Activated naive CD4-positive, alpha-beta T cell treated with anti-CD3 and anti-CD28 coated beads, Interleukin-2, amount 10 ng/mL, durations not matched to agents 7 days and 5 days (primary cell): Measurements from ENCODE around the gene TLR10.
"Not testable (repeated sequence)": the region's sequence is repeated elsewhere in the genome, so short reads cannot be mapped to it uniquely, and the experiment has no call there.

Source experiments
- CTCF ChIA-PET: fragments of 350-600 bp; sonication (Branson Sonifier 250); formaldehyde crosslinking; loops from one replicate; lab custom pipeline; 2021; ENCODE audit warnings: antibody characterized with exemption; lab: Charles Lee
- DNase-seq: peaks from one replicate; pipeline ENCODE4 v3.0.0-alpha.2; 2020
- H3K27ac Mint-ChIP-seq: one replicate; pipeline ENCODE4 v1.8.0; 2021; ENCODE audit warnings: mild to moderate bottlenecking, moderate library complexity, mixed read lengths
- H3K27me3 Mint-ChIP-seq: one replicate; pipeline ENCODE4 v1.8.0; 2021; ENCODE audit warnings: mild to moderate bottlenecking, mixed read lengths
- H3K36me3 Mint-ChIP-seq: one replicate; pipeline ENCODE4 v1.8.0; 2021; ENCODE audit warnings: mixed read lengths
- H3K4me1 Mint-ChIP-seq: one replicate; pipeline ENCODE4 v1.8.0; 2021; ENCODE audit warnings: mixed read lengths
- H3K4me3 Mint-ChIP-seq: one replicate; pipeline ENCODE4 v1.8.0; 2021; ENCODE audit warnings: mild to moderate bottlenecking, moderate library complexity, mixed read lengths
- H3K9me3 Mint-ChIP-seq: one replicate; pipeline ENCODE4 v1.8.0; 2021; ENCODE audit warnings: mixed read lengths

TLR10 gene

DNA sequence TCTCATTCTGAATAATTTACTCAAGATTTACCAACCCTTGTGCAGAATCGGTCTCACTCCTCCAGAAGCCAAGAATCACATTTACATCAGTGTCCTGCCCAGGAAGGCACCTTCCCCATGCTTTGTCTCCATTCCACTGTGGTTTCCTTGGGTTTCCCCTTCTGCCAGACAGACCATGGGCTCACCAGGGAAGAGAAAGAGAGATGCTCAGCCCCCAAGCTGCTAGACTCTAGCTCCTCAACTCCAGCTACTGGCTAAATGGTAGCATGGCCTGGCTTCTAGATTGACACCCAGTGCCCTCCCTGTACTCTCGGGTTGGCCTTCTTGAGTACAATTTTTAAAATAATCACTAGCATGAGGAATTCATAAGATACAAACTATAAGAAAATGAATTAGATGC, 12.9 kb downstream of the TLR10 start:
- no peak overlapping the region for H3K4me3 Mint-ChIP-seq
- CTCF ChIA-PET: interaction anchor here (1.0 to 6.1 kb wide), 3 partner anchors 12 to 124 kb away, joined by 3 to 37 read pairs (median 7); partner anchors contain the start of gene TLR10
- no peak overlapping the region for H3K27ac Mint-ChIP-seq

DNA sequence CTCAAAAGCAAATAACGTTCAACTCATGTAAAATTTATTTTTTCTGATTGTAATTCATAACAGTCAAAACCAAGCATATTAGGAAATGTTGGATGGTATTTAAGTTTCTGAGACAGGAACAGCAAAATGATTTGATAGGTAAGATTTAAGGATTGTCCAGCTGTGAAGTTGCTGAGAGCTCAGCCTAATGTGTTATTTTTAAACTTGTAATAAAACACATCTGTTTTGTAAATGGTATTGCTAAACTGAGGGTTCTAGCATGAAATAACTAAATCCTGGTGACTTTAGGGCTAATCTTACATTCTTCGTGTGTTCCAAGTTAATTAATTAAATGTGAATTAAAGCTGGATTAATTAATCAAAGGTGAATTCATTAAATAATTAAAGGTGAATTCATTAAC, 13.3 kb downstream of the TLR10 start:
- H3K4me3 Mint-ChIP-seq: no peak overlapping the region
- CTCF ChIA-PET: interaction anchor here (1.0 to 6.1 kb wide), 3 partner anchors 12 to 124 kb away, joined by 3 to 37 read pairs (median 3); partner anchors contain the start of genes TLR1 and TLR10
- no peak for DNase-seq
- H3K9me3 Mint-ChIP-seq: peaks cover 20% of the 10 kb centered on the region
- no peak overlapping the region for H3K27ac Mint-ChIP-seq
- H3K36me3 Mint-ChIP-seq: peaks cover 5% of the 10 kb centered on the region
- H3K27me3 Mint-ChIP-seq: peaks cover 13% of the 10 kb centered on the region
- no peaks in the 10 kb centered on the region for H3K4me1 Mint-ChIP-seq

More for the DNA sequence above, 12.9 kb downstream of the TLR10 start:
- peaks cover 5% of the 10 kb centered on the region for H3K36me3 Mint-ChIP-seq
- H3K9me3 Mint-ChIP-seq: peaks cover 21% of the 10 kb centered on the region
- no peak for DNase-seq
- H3K4me1 Mint-ChIP-seq: no peaks in the 10 kb centered on the region
- peaks cover 13% of the 10 kb centered on the region for H3K27me3 Mint-ChIP-seq

DNA sequence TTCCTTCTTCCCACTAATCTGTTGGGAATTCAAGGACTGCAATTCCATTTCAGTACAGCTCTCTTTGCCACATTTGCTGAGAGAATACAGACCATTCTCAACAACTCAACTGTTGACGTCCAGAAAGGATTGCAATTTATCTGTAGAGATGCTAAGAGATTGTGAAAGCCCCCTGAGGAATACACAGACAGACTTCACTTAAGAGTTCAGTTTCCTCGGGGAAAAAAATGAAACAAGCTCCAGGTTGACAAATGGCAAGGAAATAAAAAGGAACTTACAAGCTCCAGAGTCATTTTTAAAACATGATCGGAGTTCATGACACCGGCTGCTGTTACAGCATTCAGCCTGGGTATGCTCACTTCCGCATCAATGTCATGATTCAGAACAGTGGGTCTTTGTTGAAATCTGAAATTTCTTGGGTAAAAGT, 13.8 kb downstream of the TLR10 start:
- Mint-ChIP-seq H3K4me1 (peaks cover 4% of the 10 kb centered on the region), H3K9me3 (peaks cover 21% of the 10 kb centered on the region), H3K27me3 (peaks cover 12% of the 10 kb centered on the region), H3K4me3 (no peak overlapping the region), H3K36me3 (peaks cover 5% of the 10 kb centered on the region), H3K27ac (no peak overlapping the region)
- CTCF ChIA-PET: interaction anchor here (1.2 to 6.1 kb wide), 2 partner anchors 13 to 35 kb away, joined by 3 to 37 read pairs; partner anchors contain the start of genes TLR1 and TLR10
- no peak for DNase-seq

DNA sequence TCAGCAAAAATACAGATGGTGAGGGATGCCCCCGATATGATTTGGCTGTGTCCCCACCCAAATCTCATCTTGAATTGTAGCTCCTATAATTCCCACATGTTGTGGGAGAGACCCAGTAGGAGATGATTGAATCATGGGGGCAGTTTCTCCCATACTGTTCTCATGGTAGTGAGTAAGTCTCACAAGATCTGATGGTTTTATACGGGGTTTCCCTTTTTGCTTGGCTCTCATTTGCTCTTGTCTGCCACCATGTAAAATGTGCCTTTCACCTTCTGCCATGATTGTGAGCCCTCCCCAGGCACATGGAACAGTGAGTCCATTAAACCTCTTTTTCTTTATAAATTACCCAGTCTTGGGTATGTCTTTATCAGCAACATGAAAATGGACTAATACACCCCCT, 15.8 kb downstream of the TLR10 start:
- H3K27ac Mint-ChIP-seq, H3K27me3 Mint-ChIP-seq, H3K4me3 Mint-ChIP-seq, DNase-seq: not testable (repeated sequence)
- CTCF ChIA-PET: interaction anchor here (9.5 kb wide), 1 partner anchor 36 kb away, joined by 91 read pairs; the partner anchor contains the start of gene TLR1
- H3K36me3 Mint-ChIP-seq: peaks cover 10% of the 10 kb centered on the region
- peaks cover 22% of the 10 kb centered on the region for H3K9me3 Mint-ChIP-seq
- peaks cover 15% of the 10 kb centered on the region for H3K4me1 Mint-ChIP-seq

DNA sequence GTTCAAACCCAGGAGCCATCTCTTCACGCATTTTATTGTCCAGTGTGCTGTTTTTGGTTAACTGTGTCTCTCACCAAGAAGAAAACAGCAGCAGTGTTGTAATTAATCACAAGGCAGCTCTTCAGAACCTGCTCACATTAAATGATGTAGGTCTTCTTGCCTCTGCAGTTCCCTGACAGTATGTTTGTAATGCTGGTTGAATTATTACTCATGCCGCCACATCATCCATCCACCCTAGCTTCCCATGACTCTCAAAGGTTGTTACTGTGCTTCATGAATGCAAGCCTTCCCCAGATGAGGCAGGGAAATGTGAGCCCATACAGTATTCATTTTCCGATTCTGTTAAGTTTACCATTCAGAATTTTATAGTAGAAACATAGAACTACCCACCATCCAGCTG, 17.4 kb downstream of the TLR10 start:
- Mint-ChIP-seq H3K4me1 (peaks cover 31% of the 10 kb centered on the region), H3K9me3 (peaks cover 22% of the 10 kb centered on the region), H3K27me3 (peaks cover 4% of the 10 kb centered on the region), H3K36me3 (peaks cover 13% of the 10 kb centered on the region), H3K27ac (no peak overlapping the region), H3K4me3 (no peak overlapping the region)
- CTCF ChIA-PET: interaction anchor here (0.7 to 9.5 kb wide), 6 partner anchors 17 to 96 kb away, joined by 3 to 91 read pairs (median 4); partner anchors contain the start of genes TLR1 and TLR10
- no peak for DNase-seq

DNA sequence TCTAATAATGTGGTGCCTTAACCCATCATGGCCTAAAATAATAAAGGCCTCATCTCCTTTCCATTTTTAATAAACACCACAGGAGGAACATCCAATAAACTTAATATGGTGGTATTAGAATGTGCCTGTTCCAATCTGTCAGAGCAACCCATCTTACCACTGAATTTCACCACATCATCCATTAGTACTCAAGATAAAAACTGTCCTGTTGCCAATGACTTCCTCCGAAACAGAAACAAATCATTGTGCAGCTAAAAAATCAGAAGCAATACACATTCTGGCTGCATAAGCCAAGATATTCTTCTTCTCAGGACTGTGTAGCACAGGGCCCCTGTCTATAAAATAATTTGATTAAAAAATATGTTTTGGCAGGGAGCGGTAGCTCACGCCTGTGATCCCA, 18.5 kb downstream of the TLR10 start:
- peaks cover 22% of the 10 kb centered on the region for H3K9me3 Mint-ChIP-seq
- H3K36me3 Mint-ChIP-seq: peaks cover 13% of the 10 kb centered on the region
- H3K27me3 Mint-ChIP-seq: no peaks in the 10 kb centered on the region
- DNase-seq: no peak
- CTCF ChIA-PET: interaction anchor here (2.1 to 9.5 kb wide), 4 partner anchors 17 to 96 kb away, joined by 8 to 121 read pairs (median 90); partner anchors contain the start of genes TLR1 and TLR10
- H3K4me1 Mint-ChIP-seq: peaks cover 37% of the 10 kb centered on the region
- H3K4me3 Mint-ChIP-seq: no peak overlapping the region
- no peak overlapping the region for H3K27ac Mint-ChIP-seq

DNA sequence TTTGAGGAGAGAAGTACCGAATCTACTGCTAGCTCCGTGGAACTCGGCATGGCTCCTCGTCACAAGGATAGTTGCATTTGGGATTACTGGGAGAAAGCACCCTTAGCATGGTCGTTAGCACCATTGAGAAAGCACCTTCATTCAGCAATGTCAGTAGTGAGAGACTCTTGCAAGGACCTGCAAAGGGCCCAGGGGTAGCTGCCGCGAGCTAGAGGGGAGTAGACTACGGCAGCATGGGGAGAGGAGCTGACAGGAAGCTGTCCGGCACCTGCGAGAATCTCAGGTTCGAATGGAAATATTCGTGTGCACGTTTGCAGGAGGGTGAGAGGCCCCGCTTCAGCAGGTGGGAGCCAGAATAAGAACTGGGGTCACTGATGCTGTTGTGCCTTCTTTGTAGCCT, 20.2 kb downstream of the TLR10 start:
- peaks cover 52% of the 10 kb centered on the region for H3K4me1 Mint-ChIP-seq
- H3K27me3 Mint-ChIP-seq: no peaks in the 10 kb centered on the region
- CTCF ChIA-PET: interaction anchor here (1.8 to 9.5 kb wide), 4 partner anchors 19 to 98 kb away, joined by 4 to 121 read pairs (median 90); partner anchors contain the start of genes TLR1, TLR10 and TLR6
- H3K27ac Mint-ChIP-seq: no peak overlapping the region
- peaks cover 13% of the 10 kb centered on the region for H3K36me3 Mint-ChIP-seq
- peaks cover 21% of the 10 kb centered on the region for H3K9me3 Mint-ChIP-seq
- no peak for DNase-seq
- no peak overlapping the region for H3K4me3 Mint-ChIP-seq

DNA sequence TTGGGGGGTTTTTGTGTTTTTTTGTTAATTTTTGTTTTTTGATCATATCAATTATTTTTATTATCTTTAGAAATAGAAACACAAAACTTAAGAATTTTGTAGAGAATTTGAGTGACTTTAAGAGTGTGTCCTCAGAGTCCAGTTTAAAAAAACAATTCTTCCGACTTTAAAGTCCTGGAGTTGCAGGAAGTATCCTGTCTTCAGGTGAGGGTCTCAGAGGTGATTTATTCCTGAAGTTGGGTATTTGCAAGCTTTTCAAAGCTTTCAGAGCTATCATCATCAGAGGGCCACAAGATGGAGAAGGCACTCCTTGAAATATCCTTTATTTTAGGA, 23.0 kb downstream of the TLR10 start:
- H3K27ac Mint-ChIP-seq: no peak overlapping the region
- no peak for DNase-seq
- H3K9me3 Mint-ChIP-seq: peaks cover 6% of the 10 kb centered on the region
- H3K36me3 Mint-ChIP-seq: peaks cover 8% of the 10 kb centered on the region
- no peaks in the 10 kb centered on the region for H3K27me3 Mint-ChIP-seq
- peaks cover 53% of the 10 kb centered on the region for H3K4me1 Mint-ChIP-seq
- no peak overlapping the region for H3K4me3 Mint-ChIP-seq
- CTCF ChIA-PET: interaction anchor here (0.7 to 9.5 kb wide), 31 partner anchors 10 to 691 kb away, joined by 3 to 121 read pairs (median 5); partner anchors contain the start of genes FAM114A1, TLR1, TLR10 and TLR6

DNA sequence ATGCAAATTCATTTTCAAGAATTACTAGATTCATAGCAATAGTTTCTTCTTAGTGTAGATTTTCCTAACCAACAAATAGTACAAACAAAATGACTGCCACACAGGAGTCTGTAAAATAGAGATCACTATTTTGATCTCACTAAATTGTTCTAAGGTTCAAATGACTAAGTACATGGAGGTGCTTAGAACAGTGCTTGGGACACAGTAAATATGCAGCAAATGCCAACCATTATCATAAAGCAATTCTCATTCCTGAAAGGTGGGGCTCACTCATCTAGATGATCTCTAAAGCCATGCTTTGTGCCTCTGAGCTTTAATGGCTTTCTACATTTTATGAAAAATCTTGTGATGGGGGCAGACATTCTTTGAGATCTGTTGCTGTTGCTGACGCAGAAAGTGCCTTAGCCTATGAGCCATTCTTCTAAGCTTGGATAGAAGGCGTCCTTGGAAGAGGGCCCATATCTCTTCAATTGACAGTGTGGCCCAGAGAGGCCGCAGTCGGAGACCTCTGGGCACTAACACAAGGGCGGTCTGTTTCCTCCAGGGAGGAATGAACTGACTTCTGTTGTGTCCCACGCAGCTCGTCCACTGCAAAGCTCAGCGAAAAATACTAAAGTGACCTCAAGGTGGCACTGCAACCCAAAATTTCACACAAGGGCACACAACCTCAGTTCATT, 23.5 kb downstream of the TLR10 start:
- peak; percentile 76 for DNase-seq
- peaks cover 51% of the 10 kb centered on the region for H3K4me1 Mint-ChIP-seq
- CTCF ChIA-PET: interaction anchor here (0.6 to 9.5 kb wide), 35 partner anchors 10 to 691 kb away, joined by 3 to 121 read pairs (median 5); partner anchors contain the start of genes FAM114A1, TLR1, TLR10 and TLR6
- no peaks in the 10 kb centered on the region for H3K27me3 Mint-ChIP-seq
- H3K27ac Mint-ChIP-seq: no peak overlapping the region
- peaks cover 5% of the 10 kb centered on the region for H3K9me3 Mint-ChIP-seq
- no peak overlapping the region for H3K4me3 Mint-ChIP-seq
- peaks cover 8% of the 10 kb centered on the region for H3K36me3 Mint-ChIP-seq

DNA sequence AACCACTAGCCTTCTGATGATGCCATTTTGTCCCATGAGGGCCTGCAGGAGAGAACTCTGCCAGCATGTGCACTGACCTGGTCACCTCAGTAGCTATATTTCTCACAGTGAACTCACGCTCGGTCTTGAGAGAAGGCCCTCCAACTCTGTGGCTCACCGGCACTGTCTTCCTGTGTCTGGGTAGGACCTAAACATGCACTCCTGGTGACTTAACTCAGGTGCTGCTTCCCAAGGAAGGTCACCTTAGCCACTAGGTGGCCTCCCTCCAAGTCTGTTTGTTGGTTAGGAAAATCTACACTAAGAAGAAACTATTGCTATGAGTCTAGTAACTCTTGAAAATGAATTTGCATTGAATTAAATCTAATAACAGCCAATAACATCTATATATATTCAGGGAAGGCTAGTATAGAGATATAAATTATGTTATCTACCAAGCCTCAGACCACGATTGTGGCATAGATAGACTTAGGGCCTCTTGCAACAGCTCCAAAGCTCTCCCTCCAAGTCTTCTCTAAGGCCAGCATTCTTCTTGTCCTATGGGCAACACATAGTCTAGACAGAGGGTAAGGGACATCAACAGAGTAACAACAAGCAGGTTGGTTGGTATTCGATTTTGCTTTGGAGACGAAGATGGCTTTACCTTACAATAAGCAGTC, 24.7 kb downstream of the TLR10 start:
- Mint-ChIP-seq H3K9me3 (peaks cover 3% of the 10 kb centered on the region), H3K27me3 (no peaks in the 10 kb centered on the region), H3K4me3 (no peak overlapping the region), H3K36me3 (peaks cover 8% of the 10 kb centered on the region), H3K4me1 (peaks cover 46% of the 10 kb centered on the region), H3K27ac (no peak overlapping the region)
- CTCF ChIA-PET: interaction anchor here (0.6 to 9.5 kb wide), 18 partner anchors 13 to 424 kb away, joined by 3 to 121 read pairs (median 4); partner anchors contain the start of genes TLR1, TLR10 and TLR6
- peak; percentile 40 for DNase-seq

DNA sequence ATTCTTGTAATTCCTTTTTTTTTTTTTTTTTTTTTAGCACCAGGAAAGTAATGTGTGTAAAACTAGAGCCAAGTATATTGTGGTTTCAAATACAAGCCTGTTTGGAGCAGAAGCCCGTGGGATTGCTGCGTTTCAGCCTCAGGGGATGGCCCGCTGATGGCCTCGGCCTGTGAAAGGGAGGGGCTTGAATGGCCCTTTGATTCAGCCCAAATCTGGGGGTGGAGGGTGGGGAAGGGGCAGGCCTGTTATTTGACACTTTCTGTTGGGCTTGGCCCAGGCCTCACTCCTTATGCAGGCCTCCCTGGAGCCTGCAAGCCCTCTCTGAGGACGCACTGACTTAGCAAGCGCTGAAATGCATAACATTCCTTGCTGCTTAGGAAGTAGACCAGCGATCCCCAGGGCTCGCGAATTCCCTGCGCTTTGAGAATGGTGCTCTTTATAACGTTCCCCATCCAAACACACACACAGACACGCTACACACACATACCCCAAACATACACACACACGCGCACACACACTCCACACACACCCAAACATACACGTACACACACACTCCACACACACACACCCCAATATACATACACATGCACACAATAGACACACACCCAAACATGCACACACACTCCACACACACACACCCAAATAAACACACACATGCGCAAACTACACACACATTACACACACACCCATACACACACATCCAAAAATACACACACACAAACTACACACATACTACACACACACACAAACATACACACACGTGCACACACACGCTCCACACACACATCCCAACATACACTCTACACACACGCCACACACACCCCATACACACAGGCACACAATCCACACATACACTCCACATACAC, 29.6 kb downstream of the TLR10 start:
- peak; percentile 26 for DNase-seq
- CTCF ChIA-PET: no interaction called here
- Mint-ChIP-seq H3K4me1 (peaks cover 7% of the 10 kb centered on the region), H3K4me3 (no peak overlapping the region), H3K36me3 (peaks cover 8% of the 10 kb centered on the region), H3K27me3 (no peaks in the 10 kb centered on the region), H3K27ac (no peak overlapping the region), H3K9me3 (peaks cover 6% of the 10 kb centered on the region)

DNA sequence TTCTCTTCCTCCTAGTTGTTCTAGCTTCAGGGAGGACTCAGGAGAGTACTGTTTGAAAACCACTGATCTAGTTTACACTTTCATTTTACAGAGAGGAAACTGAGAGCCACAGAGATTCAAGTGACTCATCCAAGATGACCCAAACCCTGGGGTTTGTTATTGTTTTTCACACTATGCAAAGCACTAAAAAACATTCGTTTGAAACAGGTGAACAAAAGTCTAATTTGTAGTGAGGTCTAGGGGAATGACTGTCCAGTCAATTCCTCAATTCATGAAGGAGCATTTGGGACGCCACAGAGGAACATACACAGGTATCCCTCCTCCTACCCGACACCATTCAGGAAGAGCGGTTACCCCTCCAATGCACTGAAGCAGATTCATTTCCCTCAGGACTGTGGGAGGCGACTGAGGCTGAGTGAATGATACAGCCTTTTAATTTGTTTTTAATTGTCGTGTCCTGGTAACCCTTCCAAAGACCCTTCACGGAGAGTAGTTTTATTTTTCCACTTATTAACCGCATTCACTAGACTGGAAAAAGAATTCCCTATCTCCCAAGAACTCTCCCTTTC, 30.3 kb downstream of the TLR10 start:
- no peak for DNase-seq
- Mint-ChIP-seq H3K4me1 (no peaks in the 10 kb centered on the region), H3K27ac (no peak overlapping the region), H3K9me3 (peaks cover 8% of the 10 kb centered on the region), H3K36me3 (peaks cover 10% of the 10 kb centered on the region), H3K27me3 (no peaks in the 10 kb centered on the region), H3K4me3 (no peak overlapping the region)
- CTCF ChIA-PET: no interaction called here

DNA sequence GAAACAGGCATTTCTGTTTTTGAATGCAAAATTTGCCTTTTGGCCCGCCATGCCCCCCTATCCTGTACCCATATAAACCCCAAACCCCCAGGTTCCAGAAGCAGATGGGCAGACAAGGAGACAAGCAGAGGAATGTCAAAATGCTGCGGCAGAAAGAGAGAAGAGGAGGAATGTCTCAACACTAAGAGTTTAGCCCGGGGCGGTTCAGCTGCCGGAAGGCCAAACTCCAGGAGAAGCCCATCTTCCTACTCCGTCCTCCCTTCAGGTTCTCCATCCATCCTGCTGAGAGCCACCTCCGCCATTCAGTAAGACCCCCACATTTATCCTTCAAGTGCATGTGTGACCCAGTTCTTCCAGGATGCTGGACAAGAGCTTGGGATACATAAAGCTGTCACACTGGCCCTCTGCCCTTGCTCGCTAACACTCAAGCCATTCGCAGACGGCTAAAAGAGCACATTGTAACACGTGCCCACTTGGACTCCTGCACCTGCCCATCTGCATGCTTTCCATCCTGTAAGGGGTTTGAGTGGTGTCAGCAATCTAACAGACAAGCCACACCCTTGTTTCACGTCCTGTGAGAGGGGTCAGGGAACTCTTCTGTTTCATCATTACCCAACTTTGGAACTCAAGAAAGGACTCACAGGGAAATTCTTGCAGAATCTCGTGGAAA, 31.3 kb downstream of the TLR10 start:
- peaks cover 16% of the 10 kb centered on the region for H3K9me3 Mint-ChIP-seq
- H3K36me3 Mint-ChIP-seq: peaks cover 17% of the 10 kb centered on the region
- H3K4me1 Mint-ChIP-seq: no peaks in the 10 kb centered on the region
- CTCF ChIA-PET: interaction anchor here (2.4 kb wide), 1 partner anchor 52 kb away, joined by 5 read pairs; no protein-coding TSS in a partner anchor
- H3K27ac Mint-ChIP-seq: no peak overlapping the region
- DNase-seq: no peak
- no peak overlapping the region for H3K4me3 Mint-ChIP-seq
- no peaks in the 10 kb centered on the region for H3K27me3 Mint-ChIP-seq
